GM19099 (cell line): ENCODE data around the gene AHR.

ENCODE experiments used
- POLR2A ChIP-seq: IDR thresholded peaks from 3 replicates; pipeline ENCODE4 v1.6.1; 2011; ENCODE audit warnings: low read depth; ENCODE audit not compliant: insufficient read length; ENCODE audit errors: extremely low read depth

The AHR gene

GRCh38 chr7:17354473-17354872, 56.0 kb downstream of the AHR start:
- no peak for TF ChIP-seq POLR2A

DNA sequence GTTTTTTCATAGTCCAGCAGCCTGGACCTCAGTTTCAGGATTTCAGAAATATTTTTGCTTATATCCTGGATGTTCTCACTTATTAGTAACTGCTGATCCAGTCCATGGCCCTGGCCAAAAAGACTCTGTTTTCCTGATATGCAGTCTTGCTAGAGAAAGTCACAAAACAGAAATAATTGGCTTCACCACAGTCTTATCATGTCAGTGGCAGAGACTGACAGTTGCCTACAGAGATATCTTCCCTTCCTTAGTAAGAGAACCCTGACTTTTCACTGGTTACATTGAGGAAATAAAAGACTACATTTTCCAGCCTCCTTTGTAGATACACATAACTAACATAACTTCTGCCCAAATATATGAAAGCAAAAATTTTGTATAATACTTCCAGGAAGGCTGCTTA, 56.6 kb downstream of the AHR start:
- no peak for TF ChIP-seq POLR2A

DNA sequence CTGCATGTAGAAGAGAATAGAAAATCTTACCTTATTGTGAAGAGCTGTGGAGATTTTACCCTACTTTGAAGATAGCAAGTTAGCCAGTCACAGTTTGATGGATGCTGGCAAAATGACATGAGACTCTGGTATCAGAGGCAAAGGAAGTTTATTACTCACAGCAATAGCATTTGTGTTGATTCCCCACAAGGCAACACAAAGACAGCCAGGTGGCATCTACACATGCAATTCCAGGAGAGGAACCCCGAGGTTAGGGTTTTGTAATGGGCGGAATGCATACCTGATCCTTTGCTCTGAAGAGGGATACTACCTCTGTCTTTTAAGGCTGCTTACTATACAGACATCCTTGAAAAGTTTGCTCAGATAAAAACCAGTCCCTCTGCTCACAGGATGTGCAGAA, 59.5 kb downstream of the AHR start:
- no peak for TF ChIP-seq POLR2A

DNA sequence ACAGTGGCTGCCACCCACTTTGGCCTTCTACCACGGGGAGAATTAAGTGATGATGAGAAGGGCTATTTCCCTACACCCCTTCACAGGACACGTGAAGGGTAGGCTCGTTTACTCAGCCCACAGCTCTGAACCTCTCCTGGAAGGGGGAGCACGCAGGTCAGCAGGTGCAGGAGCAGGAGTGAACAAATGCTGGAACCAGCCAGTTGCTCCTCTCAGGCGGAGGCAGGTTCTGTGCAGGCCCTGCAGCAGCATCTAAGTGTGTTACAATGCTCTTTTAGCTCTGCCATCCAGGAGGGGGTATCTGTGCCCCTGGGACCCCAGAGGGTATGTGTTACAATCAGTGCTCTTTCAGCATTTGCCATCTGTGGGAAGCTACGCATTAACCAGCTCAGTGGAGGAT, 61.2 kb downstream of the AHR start:
- no peak for TF ChIP-seq POLR2A

GRCh38 chr7:17362439-17363105, 64.1 kb downstream of the AHR start:
- TF ChIP-seq POLR2A: no peak

- TF ChIP-seq POLR2A: no peak
These were observed 66.2 kb downstream of the AHR start for GRCh38 chr7:17364671-17365070.

DNA sequence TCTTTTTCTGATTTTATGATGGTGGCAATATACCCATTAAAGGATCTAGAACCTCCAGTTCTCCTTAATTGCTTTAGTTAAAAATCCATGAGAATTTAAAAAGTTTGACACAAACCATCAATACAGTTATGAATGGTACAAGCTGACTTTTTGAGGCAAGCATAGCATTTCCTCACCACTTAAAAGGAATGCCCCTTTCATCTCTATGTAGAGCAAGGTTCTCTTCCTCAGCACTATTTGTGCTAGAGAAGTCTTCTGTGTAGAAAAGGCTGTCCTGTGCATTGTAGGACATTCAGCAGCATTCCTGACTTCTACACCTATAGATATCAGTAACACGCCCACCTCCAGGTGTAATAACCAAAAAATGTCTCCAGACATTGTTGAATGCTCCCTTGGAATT, 67.3 kb downstream of the AHR start:
- no peak for TF ChIP-seq POLR2A

- no peak for TF ChIP-seq POLR2A
These were observed 69.0 kb downstream of the AHR start for GRCh38 chr7:17367502-17367901.

GRCh38 chr7:17368856-17369524, 70.5 kb downstream of the AHR start:
- no peak for TF ChIP-seq POLR2A

DNA sequence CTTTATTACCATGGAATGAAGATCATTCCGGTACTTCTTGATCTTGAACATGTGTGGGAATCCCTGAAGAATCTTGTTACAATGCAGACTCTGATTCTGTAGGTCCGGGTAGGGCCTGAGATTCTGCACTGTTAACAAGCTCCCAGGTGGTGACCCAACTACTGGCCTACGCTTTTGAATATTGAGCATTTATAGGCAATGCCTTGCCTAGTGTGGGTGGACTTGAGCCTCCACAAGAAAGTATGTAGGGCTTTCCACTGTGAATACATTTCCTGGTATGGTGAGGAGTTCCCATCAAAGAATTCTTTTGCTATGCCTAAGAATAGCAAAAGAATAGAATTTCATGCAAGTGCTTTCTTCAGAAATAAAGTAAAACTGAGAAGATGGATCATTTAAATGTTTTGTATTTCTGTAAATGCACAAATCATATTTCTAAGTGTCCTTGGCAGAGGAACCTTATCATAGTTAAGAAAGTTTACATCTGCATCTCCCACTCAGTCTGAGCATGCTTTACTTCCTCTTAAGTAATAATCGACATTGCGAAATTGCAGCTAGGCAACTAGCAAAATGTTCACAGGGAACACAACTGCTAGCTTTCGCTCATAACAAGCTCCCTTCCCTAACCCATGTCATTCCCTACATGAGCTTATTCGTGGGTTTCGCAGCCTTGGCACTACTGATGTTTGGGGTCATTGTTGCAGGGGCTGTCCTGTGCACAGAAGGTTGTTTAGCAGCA, 71.4 kb downstream of the AHR start:
- TF ChIP-seq POLR2A: no peak

DNA sequence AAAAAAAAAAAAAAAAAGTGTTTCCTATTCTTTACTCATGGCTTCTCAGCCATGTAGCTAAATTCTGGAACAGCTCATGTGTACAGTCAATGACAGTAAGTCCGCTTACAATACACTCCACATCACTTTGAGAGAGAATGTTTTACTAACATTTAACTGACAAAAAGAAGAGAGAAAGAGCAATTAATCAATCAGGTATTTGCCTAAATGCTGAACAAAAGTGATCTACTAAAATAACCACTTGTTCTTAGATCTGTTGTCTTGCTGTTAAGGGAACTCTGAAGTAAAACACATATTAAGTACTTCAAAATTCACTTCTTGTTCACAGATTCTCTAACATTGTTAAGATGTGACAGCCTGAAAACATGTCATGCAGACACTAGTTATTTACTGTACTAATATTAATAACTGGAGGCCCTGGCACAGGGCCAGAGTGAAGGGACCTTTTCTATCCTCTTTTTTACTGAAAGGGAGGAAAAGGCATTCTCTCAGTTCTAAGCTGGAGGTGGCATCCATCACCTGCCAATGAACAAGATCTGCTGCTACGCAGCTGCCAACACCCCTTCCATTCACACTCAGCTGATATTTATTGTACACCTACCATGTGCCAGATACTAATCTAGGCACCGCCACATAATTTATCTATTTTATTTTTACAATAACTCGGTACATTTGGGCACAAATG, 72.6 kb downstream of the AHR start:
- no peak for TF ChIP-seq POLR2A

GRCh38 chr7:17371671-17372524, 73.4 kb downstream of the AHR start:
- TF ChIP-seq POLR2A: no peak

GRCh38 chr7:17374157-17374556, 75.7 kb downstream of the AHR start:
- no peak for TF ChIP-seq POLR2A

- no peak for TF ChIP-seq POLR2A
These were observed 76.2 kb downstream of the AHR start for GRCh38 chr7:17374654-17375053.

- no peak for TF ChIP-seq POLR2A
These were observed 78.1 kb downstream of the AHR start for GRCh38 chr7:17376595-17376994.
